Medulla oblongata (tissue), 1 donor: ENCODE data around the gene SATB2.

Experiments
- DNase-seq: peaks from one replicate; pipeline ENCODE4 v3.0.0-alpha.2; 2015; ENCODE audit errors: extremely low spot score

Gene SATB2

DNA sequence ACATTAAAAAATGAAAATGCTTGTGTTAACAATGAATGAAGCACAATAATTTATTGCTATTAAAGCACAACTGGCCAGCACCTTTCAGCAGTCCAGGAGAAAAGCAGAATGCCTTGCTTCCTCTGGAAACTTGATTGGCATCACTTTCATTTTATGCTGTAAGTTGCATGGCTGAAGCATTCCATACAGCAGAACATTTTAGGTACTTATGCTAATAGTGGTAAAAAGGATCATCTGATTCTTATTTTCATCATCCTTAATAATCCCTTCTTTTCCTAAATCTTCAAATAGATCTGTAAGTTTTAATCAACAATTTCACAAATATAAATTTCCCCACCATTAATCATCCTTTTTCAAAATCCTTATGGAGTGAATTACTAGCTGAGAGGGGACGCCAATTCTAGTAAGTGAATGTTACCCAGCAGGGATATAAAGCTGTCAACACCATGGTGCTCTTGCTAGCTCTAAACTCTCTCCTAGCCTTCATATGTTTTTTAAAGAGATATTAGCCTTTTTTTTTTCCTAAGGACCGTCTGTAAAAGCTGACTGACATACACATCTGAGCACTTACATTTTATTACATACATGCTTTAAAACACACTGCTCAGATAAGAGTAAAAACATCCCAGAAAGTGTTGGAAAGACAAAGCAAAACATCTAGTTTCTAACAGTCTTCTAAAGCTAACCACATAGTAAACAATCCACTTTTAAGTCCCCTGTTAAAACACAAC, 5.3 kb downstream of the SATB2 start:
- DNase-seq = no peak

GRCh38 chr2:199449956-199450355, 7.8 kb downstream of the SATB2 start:
- DNase-seq = no peak

DNA sequence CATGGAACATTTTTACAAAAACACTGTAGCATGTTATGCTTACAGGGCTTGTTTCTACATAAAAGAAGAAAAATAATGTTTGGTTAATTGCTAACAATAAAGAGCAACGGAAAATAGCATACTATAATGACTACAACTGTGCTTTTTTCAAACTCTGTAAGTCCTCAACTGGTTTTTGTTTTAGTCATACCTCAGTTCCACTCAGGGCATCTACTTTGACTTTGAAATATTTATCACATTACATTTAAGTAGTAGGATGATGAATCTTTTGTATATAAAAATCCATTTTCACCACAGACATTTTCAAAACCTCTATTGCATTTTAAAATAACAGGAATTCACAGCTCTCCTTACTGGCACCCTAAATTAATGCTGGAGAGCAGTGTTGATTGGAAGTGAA, 8.3 kb downstream of the SATB2 start:
- DNase-seq = no peak

DNA sequence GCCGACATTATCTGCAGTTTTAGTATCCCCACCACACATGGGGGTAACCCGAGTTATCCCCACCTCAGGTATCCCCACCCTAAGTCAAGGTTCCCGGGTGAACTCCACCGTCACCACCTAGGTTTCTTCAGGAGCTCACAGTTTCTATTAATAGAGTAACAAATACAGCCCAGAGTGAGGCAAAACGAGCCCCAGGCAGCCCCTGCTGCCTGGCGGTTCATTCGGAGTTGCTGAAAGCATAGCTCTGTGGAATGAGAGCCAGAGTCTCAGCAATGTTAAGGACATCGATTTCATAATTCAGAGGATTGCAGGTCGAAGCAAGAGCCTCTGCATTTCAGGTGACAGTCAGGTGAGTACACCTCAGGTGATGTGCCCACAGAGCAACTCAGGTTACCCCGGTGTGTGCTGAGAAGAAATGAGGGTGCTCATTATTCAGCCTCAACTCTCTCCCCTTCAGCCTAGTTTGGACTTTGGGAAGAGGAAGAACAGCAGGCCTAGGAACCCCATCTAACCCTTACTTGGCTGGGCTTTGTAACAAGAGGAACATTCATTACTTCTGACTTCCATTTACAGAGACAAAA, 10.7 kb downstream of the SATB2 start:
- DNase-seq = no peak

DNA sequence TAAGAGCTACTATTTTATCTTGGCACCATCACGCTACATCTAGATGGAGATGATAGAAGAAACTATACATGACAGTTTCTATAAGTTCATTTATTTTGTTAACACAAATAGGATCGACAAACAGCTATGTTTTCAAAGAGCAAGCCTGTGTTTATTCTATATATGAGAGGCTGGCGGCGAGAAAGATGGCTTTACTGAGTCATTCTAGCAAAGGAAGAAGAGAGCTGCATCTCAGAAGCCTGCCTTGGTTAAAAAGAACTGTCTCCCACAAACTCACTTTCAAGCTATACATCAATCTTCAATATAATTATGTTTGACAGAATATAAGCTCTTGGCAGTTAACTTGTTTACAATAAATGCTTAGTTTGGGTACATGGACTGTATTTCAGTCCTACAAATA, 13.0 kb downstream of the SATB2 start:
- no peak for DNase-seq

DNA sequence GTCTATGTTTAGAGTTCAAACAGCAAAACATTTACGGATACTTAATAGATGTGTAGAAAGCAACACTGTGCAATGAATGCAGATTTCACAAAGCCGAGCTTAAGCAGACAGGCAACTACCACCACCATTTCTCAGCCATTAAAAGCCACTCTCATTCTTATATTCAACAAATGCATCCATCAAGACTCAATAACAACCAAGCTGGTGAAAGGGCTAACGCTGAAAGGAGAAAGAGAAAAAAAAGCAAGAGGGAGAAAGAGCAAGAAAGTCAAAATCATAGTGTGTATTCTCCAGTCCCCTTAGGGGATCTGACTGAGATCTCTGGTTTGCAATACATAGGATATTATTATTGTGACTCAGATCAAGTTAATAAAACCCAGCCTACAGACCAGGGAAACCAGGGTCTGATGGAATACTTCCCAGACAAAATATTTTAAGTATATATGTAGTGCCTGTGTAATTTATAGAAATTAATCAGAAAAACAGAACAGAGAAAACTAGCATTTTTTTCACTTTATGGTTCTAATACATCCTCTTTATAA, 14.1 kb downstream of the SATB2 start:
- no peak for DNase-seq

GRCh38 chr2:199442173-199442572, 15.6 kb downstream of the SATB2 start:
- no peak for DNase-seq

DNA sequence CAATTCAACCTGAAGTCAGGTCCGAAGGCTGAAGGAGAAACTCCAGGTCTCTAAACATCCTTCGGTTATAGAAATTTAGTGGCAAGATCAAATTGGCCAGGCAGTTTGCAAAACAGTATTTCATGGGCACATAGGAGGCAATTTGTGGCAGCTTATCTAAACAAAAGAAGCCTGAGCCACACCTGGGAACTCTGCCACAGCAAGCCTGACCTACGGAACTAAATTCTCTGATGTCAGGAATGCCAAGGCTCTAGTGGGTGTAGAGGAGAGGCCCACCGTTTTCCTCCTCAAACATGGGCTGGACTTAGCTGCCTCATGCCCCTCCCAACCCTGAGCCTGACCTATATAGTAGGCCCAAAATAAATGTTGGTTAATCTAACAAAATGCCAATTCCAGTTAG, 16.0 kb downstream of the SATB2 start:
- no peak for DNase-seq

DNA sequence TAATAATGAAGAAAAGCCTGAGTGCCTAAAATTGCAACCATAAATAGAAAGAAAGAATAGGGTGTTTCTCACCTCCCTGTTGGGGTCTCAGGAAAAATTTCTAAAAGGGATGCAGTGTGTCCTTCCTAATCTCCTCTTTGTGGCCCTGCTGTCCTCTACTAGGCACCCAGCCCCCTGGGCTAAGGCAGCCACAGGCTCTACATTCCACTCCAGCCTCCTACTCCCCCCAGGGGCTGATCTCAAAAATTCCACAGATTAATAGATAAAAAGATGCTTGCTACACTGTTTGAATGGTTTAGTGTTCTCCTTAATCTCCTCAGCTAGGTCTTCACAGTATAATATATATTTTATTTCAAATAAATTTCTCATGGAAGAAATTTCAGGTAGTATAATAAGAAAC, 17.6 kb downstream of the SATB2 start:
- DNase-seq = no peak

GRCh38 chr2:199439542-199439941, 18.2 kb downstream of the SATB2 start:
- DNase-seq = no peak

GRCh38 chr2:199439066-199439465, 18.7 kb downstream of the SATB2 start:
- no peak for DNase-seq

DNA sequence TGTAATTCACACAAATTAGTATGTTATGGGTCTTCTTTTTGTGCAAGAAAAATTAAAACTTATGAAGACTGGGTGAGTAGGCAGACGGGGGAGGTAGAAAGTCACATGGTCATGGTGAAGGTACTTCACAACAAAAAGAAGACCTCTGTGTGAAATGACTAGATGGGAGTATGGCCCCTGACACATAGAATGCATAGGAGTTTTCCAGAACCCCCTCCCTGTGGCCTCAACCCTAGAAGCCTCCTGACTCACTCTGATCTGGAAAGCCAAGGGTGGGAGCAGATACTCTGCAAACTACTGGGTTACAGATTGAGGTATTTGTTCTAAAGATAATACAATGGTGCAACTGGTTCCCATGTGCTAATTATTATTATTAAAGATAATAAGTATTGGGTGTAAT, 23.2 kb downstream of the SATB2 start:
- DNase-seq = no peak

GRCh38 chr2:199433204-199433832, 24.4 kb downstream of the SATB2 start:
- DNase-seq = no peak

- DNase-seq = no peak
These were observed 26.0 kb downstream of the SATB2 start for GRCh38 chr2:199431746-199432213.

- no peak for DNase-seq
These were observed 27.5 kb downstream of the SATB2 start for GRCh38 chr2:199430214-199430613.

DNA sequence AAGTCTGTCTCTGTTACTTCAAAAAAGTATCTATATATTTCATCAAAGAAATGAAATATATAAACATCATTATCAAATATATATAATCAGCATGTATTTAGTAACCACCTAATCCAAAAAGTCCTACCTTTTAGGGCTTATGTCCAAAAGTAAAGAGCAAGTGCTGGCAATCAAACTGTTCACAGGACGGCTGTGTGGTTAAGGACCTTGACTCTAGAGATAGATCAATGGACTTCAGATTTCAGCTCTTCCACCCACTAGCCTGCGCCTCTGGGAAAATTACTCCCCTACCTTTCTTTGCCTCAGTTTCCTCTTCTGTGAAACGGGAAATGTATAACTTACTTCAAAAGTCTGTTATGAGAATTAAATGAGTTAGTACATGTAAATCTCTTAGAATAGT, 29.4 kb downstream of the SATB2 start:
- DNase-seq = no peak

DNA sequence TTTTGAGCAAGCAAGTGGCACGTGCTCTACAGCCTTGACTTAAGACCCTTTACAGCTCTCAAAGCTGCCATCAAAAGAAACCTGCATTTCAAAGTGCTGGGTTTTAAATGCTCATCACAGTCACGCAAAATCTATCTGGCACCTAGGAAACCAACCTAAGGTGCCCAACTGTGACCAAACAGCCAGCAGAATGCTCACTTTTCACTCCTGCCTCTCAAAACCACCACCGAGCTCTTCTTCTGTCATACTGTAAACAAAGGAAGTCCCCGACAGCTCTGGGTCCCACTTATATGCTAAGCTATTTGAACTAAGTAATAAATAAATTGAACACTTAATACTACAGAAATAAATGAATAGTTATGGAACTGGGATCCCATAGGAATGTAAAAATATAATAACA, 33.6 kb downstream of the SATB2 start:
- no peak for DNase-seq

DNA sequence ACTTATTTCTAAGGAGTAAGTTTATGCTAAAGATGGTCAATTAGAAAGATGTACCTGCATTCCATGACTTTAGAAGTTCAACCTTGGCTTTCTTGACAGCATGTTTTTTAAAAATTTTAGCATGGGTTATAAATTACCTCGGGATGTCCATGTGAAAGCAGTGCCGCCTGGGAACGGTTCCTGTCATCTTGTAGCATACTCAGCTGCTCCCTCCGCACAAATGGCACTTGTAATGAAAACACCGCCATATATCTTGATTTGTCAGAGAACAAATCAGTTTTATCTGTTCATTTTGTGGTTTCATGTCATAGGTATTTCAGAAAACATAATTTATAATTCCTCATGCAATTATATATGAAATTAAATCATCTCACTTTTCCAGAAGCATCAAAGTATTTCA, 38.3 kb downstream of the SATB2 start:
- DNase-seq = no peak

DNA sequence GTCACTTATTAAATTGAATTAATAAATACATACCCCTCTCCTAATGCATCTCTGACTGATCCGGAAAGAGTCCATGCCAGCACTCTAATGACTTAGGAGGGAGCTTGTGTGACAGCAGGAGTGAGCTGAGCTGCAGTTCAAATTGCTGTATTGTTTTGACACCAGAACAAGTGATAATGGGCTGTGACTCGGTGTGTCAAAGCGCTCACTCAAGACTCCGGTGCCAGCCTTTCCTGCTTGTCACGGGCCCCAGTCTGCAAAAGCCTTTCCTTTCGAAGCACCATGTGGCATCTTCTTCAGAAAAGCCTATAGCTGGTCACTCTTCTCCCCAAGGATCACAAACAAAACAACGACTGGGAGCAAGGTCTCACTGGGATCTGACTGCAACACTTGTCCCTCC, 43.3 kb downstream of the SATB2 start:
- DNase-seq = peak; percentile 15

DNA sequence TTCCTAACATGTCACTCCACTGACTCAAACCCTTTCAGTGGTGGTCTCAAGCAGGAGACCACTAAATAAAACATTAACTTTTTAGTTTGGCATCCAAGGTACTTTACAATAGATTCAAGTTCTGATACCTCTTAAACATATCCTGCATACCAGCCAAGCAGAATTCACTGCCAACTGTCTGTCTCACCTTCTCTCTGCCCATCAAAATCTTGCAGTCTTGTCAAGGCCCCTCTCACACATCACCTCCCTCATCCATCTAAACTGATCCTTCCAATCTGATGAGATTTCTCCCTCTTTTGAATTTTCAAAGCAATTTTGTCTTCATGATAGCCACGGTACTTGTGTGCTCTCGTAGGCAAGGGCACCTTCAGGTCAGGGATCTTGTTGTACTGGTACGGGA, 43.7 kb downstream of the SATB2 start:
- no peak for DNase-seq

DNA sequence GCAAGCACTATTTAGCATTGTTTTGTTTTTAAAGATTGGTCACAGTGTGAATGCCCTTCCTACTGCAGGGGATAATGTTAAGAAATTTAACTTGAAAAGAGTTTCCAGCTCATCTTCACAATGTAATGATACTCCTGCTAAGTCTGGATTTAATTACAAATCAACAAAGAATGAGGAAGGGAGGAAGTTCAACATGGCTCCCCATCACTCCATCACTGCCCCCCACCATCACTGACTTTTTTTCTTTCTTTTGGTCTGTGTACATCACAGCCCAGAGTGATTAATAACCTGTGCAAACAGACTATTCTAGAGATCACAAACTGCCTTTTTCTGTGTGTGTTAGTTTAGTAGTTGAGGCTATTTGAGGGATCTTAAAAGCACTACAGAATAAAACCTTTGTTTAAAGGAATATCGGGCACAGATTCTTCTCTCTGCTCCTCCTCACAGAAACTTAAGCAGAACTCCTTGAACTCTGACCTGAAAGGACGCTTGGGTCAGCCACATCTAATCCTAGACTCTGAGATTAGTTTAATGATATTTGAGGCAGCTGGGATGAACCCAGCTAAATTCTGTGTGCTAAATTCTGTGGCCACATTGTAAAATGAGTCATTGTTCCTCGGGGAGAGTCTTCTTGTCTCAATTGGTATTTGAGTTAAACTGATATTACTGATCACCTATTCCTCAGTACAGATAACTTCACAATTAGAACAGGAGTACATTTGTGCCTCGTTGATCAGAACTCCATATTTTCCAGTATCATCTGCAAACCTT, 47.8 kb downstream of the SATB2 start:
- DNase-seq = no peak

DNA sequence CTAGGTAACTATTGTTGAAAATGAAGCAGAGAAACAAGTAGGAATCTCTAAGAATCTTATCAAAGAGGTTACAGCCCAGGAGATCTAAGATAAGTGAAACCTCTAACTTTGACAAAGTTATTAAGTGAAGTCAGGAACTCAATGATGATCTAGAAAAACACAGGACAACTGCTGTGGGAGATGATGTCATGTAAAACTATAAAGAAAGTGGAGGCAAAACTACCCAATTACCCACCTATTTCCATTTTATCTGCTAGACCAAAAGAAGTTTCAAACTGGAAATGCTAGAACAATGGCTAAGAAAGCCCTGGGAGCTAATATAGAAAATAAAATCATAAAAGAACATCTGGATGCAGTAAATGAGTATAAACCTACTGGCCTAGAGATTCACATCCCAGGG, 50.3 kb downstream of the SATB2 start:
- DNase-seq = no peak
